Thyroid gland (tissue), 4 donors: ENCODE results near the gene CRAT.

Source experiments
- POLR2A ChIP-seq, 2 donors: fragments of 450-650 bp; IDR thresholded peaks; one replicate each; pipeline ENCODE4 v1.6.1; 2017; ENCODE audit warnings: antibody characterized with exemption in 2 of 2, mild to moderate bottlenecking in 2 of 2, moderate library complexity in 1 of 2
- TF ChIP-seq, protein P1 (sequence below), 6 experiments: fragments of 200-600 bp in 3 of 6; fragments of 450-650 bp in 3 of 6; sonication (generic) in 3 of 6; IDR thresholded peaks; one replicate each; pipeline ENCODE4 v1.5.1; 2016 to 2019; ENCODE audit warnings: antibody characterized with exemption in 6 of 6, mild to moderate bottlenecking in 2 of 6, inconsistent platforms in 1 of 6, moderate library complexity in 1 of 6

DNA sequence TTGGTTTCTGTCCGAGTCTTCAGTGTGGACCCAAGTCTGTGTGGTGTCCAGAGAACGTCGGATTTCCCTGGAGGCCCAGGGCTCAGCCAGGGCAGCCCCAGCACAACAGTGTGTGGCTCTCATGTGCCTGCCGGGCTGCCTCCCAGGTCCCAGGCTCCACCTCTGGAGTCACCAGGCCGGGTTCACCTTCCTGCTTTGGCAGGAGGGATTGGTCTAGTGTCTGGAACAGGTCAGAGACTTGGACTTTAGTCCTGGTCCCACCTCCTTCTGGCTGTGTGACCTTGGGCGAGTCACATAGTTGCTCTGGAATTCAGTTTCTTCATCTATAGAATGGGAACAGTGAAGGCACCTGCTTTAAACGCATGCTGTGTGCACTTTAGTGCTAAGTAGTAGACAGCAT, 26.5 kb downstream of the CRAT start:
- TF ChIP-seq POLR2A (IDR thresholded peaks at IDR 0.05), result no peak
- TF ChIP-seq, protein P1, sequence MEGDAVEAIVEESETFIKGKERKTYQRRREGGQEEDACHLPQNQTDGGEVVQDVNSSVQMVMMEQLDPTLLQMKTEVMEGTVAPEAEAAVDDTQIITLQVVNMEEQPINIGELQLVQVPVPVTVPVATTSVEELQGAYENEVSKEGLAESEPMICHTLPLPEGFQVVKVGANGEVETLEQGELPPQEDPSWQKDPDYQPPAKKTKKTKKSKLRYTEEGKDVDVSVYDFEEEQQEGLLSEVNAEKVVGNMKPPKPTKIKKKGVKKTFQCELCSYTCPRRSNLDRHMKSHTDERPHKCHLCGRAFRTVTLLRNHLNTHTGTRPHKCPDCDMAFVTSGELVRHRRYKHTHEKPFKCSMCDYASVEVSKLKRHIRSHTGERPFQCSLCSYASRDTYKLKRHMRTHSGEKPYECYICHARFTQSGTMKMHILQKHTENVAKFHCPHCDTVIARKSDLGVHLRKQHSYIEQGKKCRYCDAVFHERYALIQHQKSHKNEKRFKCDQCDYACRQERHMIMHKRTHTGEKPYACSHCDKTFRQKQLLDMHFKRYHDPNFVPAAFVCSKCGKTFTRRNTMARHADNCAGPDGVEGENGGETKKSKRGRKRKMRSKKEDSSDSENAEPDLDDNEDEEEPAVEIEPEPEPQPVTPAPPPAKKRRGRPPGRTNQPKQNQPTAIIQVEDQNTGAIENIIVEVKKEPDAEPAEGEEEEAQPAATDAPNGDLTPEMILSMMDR (IDR thresholded peaks at IDR 0.05), result no peak
